Activated T-helper 2 cell treated with anti-CD3 and anti-CD28 coated beads, Interferon-gamma antibody, Interleukin-2, Interleukin-4, amounts not matched to agents 10 μg/mL and 5 μg/mL and 100 μg/mL, durations not matched to agents 14 hours and 24 hours and 36 hours (primary cell): ENCODE data around the gene FMN1. TPM values are rescaled to one million over a fixed set of nuclear protein-coding genes. Genes with fewer than 3 reads are reported as not detected.

Source experiments
- DNase-seq: peaks from one replicate; pipeline ENCODE4 v3.0.0; 2021; ENCODE audit warnings: low spot score
- H3K27ac Mint-ChIP-seq: one replicate; pipeline ENCODE4 v1.8.0; 2021; ENCODE audit warnings: mixed read lengths
- H3K27me3 Mint-ChIP-seq: one replicate; pipeline ENCODE4 v1.8.0; 2021; ENCODE audit warnings: low read depth, mixed read lengths
- H3K36me3 Mint-ChIP-seq: one replicate; pipeline ENCODE4 v1.8.0; 2021; ENCODE audit warnings: low read depth, mixed read lengths
- H3K4me1 Mint-ChIP-seq: one replicate; pipeline ENCODE4 v1.8.0; 2021; ENCODE audit warnings: low read depth, mixed read lengths
- H3K4me3 Mint-ChIP-seq: one replicate; pipeline ENCODE4 v1.8.0; 2021; ENCODE audit warnings: low read depth, mild to moderate bottlenecking, moderate library complexity, mixed read lengths
- H3K9me3 Mint-ChIP-seq: one replicate; pipeline ENCODE4 v1.8.0; 2021; ENCODE audit warnings: mixed read lengths
- intact Hi-C: fragments of 100-400 bp; cut with micrococcal nuclease; formaldehyde crosslinking; loops from one replicate; pipeline ENCODE4 v1.15.1; 2023
- total RNA-seq: library from RNA; stranded (reverse); gene quantifications from 2 replicates; pipeline ENCODE4 v1.2.3, GENCODE V29; 2022

FMN1 gene
- total RNA-seq, 1 donor from 2014 or later: 0.02 TPM

DNA sequence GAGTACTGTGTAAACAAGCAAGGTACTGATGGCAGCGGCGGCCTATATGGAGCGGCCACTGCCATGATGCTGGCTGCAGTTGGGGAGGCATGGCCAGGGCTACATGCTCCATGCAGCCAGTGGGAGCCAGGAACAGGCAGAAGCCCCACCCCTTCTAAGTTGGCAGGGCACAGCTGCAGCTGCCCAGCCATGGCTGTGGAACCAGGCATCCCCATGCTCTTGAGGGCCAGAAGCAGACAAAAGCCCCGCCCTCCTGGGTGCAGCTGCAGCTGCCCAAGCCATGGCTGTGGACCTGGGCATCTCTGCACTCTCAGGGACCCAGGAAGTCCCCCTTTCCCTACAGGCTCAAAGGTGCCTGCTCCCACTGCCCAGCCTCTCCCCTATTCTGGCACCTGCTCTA lies 150.9 kb downstream of the FMN1 start:
- Mint-ChIP-seq H3K4me1 (no peaks in the 10 kb centered on the region), H3K4me3 (no peak overlapping the region), H3K9me3 (peaks cover 18% of the 10 kb centered on the region), H3K27ac (no peak overlapping the region), H3K36me3 (no peaks in the 10 kb centered on the region), H3K27me3 (peaks cover 6% of the 10 kb centered on the region)
- intact Hi-C loops: no loop called here
- no peak for DNase-seq

DNA sequence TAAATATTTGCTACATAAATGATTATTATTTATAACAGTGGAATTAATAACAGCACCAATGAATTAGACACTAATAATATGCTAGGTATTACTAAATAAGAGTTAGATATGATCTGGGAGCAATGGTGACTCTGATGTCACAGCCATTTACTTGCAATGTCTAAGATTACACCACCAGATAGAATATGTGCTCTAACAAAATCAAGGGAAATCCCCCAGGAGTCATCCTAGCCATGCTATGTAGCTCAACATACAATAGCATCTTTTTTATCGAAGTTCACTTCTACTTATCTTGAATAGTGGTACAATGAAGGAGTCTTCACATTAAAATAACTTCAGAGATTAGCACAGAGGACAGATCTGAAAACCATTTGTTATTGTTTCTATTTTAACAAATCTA lies 154.0 kb downstream of the FMN1 start:
- Mint-ChIP-seq H3K36me3 (no peaks in the 10 kb centered on the region), H3K4me1 (no peaks in the 10 kb centered on the region), H3K27me3 (peaks cover 9% of the 10 kb centered on the region), H3K4me3 (no peak overlapping the region), H3K9me3 (peaks cover 8% of the 10 kb centered on the region), H3K27ac (no peak overlapping the region)
- no peak for DNase-seq
- intact Hi-C loops: no loop called here

DNA sequence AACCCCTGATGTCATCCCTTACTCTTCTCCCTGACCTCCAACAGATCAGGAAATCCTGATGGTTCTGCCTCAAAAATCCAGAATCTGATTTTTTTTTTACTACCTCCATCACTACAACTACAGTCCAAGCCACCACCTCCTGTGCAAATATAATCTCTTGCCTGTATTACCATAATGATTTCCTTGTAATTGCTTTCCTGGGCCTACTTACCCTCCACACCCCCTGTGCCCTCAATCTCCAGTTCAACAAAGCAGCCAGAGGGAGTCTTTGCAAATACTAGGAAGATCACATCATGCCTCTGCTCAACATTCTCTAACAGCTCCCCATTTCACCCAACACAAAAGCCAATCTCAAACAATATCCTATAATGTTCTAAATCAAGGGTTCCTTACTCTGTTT lies 159.9 kb downstream of the FMN1 start:
- H3K9me3 Mint-ChIP-seq: no peaks in the 10 kb centered on the region
- intact Hi-C loops: no loop called here
- H3K36me3 Mint-ChIP-seq: no peaks in the 10 kb centered on the region
- H3K27ac Mint-ChIP-seq: no peak overlapping the region
- H3K4me1 Mint-ChIP-seq: no peaks in the 10 kb centered on the region
- peaks cover 7% of the 10 kb centered on the region for H3K27me3 Mint-ChIP-seq
- H3K4me3 Mint-ChIP-seq: no peak overlapping the region
- no peak for DNase-seq

DNA sequence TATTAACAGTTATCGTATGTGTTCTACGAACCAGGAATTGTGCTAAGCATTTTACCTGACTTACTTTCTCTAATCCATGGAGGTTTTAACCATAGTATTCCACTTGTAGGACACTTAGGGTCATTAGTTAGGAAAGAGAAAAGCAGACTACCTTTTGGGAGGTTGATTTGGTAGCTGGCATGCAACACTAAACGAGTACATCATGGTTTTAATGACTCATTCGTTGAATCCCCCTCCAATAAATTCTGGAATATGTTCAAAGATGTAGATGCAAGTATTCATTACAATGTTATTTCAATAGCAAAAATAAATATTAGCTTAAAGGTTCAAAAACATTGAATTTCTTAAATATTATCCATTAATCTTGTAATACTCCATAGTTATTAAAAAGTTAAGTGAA lies 162.5 kb downstream of the FMN1 start:
- Mint-ChIP-seq H3K36me3 (no peaks in the 10 kb centered on the region), H3K9me3 (no peaks in the 10 kb centered on the region), H3K4me1 (peaks cover 11% of the 10 kb centered on the region), H3K4me3 (no peak overlapping the region), H3K27ac (no peak overlapping the region), H3K27me3 (peaks cover 8% of the 10 kb centered on the region)
- DNase-seq: no peak
- intact Hi-C loops: no loop called here

- Mint-ChIP-seq H3K9me3 (no peaks in the 10 kb centered on the region), H3K4me3 (no peak overlapping the region), H3K27me3 (peaks cover 8% of the 10 kb centered on the region), H3K36me3 (no peaks in the 10 kb centered on the region), H3K27ac (no peak overlapping the region), H3K4me1 (peaks cover 11% of the 10 kb centered on the region)
- DNase-seq: no peak
- intact Hi-C loops: no loop called here
Measured at GRCh38 chr15:33031324-33031821, 163.1 kb downstream of the FMN1 start.

DNA sequence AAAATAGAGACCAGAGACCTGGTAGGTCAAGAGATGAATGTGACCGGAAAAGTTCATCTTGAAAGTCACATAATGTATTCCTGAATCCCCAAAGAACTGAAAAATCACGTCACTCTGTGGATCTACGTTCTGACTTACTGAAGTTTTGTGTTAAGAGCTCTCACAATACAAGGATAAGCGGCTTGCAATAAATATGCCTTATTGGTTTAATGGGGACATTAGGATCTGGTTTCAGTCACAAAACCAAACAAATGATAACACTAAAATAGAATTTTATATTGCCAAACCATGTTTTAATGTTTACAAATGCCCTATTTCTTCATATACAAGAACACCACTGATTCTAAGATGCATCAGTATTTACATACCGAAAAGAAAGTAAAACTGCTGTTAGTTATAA lies 164.2 kb downstream of the FMN1 start:
- H3K36me3 Mint-ChIP-seq: no peaks in the 10 kb centered on the region
- peaks cover 4% of the 10 kb centered on the region for H3K27me3 Mint-ChIP-seq
- H3K9me3 Mint-ChIP-seq: no peaks in the 10 kb centered on the region
- no peak overlapping the region for H3K4me3 Mint-ChIP-seq
- intact Hi-C loops: no loop called here
- H3K4me1 Mint-ChIP-seq: peaks cover 11% of the 10 kb centered on the region
- H3K27ac Mint-ChIP-seq: no peak overlapping the region
- no peak for DNase-seq

DNA sequence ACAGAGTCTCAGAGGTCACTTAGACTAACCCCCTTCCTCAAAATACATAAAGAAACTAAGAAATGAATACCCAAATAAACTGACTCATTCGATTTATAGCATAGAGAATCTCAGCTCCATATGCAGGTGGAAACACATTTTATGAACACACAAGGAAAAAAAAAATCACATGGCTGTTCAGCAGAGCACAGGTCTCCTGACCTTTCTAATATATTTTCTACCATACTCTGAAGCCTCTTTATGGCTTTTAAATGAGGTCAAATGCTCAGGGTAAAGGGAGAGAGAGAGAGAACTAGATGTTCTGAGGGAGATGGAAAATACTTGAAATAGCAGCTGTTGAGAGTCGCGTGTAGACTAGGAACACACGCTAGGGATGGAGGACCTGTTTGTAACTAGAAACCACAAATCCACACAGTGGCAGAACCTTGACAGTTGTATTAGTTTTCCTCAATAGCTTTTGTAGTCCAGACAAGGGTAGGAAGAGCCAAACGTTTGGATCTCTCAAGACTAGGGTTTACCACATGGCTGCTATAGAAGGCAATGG lies 165.3 kb downstream of the FMN1 start:
- H3K27ac Mint-ChIP-seq: no peak overlapping the region
- peaks cover 11% of the 10 kb centered on the region for H3K4me1 Mint-ChIP-seq
- H3K4me3 Mint-ChIP-seq: no peak overlapping the region
- no peaks in the 10 kb centered on the region for H3K9me3 Mint-ChIP-seq
- intact Hi-C loops: no loop called here
- DNase-seq: no peak
- H3K27me3 Mint-ChIP-seq: peaks cover 3% of the 10 kb centered on the region
- no peaks in the 10 kb centered on the region for H3K36me3 Mint-ChIP-seq

GRCh38 chr15:33028495-33028894 lies 166.0 kb downstream of the FMN1 start:
- no peak overlapping the region for H3K4me3 Mint-ChIP-seq

DNA sequence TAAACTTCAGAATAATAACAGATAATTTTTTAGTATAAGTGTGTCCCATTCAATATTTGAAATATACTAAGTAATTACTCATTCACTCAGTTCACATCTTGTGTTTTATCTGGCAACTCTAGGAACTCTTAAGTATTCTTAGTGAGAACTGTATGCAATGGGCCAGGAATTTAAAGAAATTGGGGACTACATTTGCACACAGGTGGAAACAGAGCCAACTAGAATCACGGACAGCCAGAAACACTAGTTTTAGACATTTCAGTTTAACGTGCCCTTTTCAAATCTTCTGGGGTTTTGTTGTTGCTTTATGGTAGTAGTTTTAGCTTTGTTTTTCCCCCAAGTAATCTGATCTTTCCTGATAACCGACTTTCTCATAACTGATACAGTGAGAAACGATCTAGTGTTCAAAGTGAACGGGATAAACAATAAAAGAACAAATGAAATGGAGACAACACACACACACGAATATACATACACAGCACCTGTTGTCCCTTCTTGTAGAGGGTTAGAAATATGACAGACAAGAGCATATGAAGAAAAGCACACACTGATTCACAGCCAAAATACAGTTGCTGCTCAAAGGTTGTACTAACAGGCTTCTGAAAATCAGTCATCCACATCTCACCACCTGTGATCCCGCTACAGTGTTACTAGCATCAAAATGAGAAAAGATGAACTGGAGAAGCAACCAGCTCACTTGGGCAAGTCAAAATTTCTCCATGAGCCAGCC lies 167.0 kb downstream of the FMN1 start:
- Mint-ChIP-seq H3K27me3 (peaks cover 3% of the 10 kb centered on the region), H3K27ac (no peak overlapping the region), H3K9me3 (no peaks in the 10 kb centered on the region), H3K36me3 (no peaks in the 10 kb centered on the region), H3K4me3 (no peak overlapping the region), H3K4me1 (peaks cover 11% of the 10 kb centered on the region)
- intact Hi-C loops: no loop called here
- DNase-seq: no peak

More at GRCh38 chr15:33028495-33028894, 166.0 kb downstream of the FMN1 start:
- H3K9me3 Mint-ChIP-seq: no peaks in the 10 kb centered on the region
- DNase-seq: no peak
- no peak overlapping the region for H3K27ac Mint-ChIP-seq
- peaks cover 3% of the 10 kb centered on the region for H3K27me3 Mint-ChIP-seq
- intact Hi-C loops: no loop called here
- no peaks in the 10 kb centered on the region for H3K36me3 Mint-ChIP-seq
- H3K4me1 Mint-ChIP-seq: peaks cover 11% of the 10 kb centered on the region

GRCh38 chr15:33026614-33027013 lies 167.9 kb downstream of the FMN1 start:
- intact Hi-C loops: no loop called here
- Mint-ChIP-seq H3K36me3 (no peaks in the 10 kb centered on the region), H3K9me3 (no peaks in the 10 kb centered on the region), H3K4me1 (peaks cover 11% of the 10 kb centered on the region), H3K27me3 (peaks cover 3% of the 10 kb centered on the region), H3K27ac (no peak overlapping the region), H3K4me3 (no peak overlapping the region)
- DNase-seq: no peak

- intact Hi-C loops: loop anchor here (2.0 kb wide), 1 partner anchor 104 kb away; no protein-coding TSS in a partner anchor
- no peak for DNase-seq
- H3K4me1 Mint-ChIP-seq: peaks cover 2% of the 10 kb centered on the region
- H3K9me3 Mint-ChIP-seq: no peaks in the 10 kb centered on the region
- no peaks in the 10 kb centered on the region for H3K36me3 Mint-ChIP-seq
- no peak overlapping the region for H3K4me3 Mint-ChIP-seq
- peaks cover 2% of the 10 kb centered on the region for H3K27me3 Mint-ChIP-seq
- H3K27ac Mint-ChIP-seq: no peak overlapping the region
Measured at GRCh38 chr15:33022629-33023028, 171.9 kb downstream of the FMN1 start.

GRCh38 chr15:33021806-33022389 lies 172.6 kb downstream of the FMN1 start:
- no peaks in the 10 kb centered on the region for H3K9me3 Mint-ChIP-seq
- no peaks in the 10 kb centered on the region for H3K36me3 Mint-ChIP-seq
- H3K27me3 Mint-ChIP-seq: no peaks in the 10 kb centered on the region
- H3K27ac Mint-ChIP-seq: no peak overlapping the region
- peaks cover under 1% of the 10 kb centered on the region for H3K4me1 Mint-ChIP-seq
- no peak for DNase-seq
- intact Hi-C loops: loop anchor here (2.0 kb wide), 1 partner anchor 105 kb away; no protein-coding TSS in a partner anchor
- no peak overlapping the region for H3K4me3 Mint-ChIP-seq

DNA sequence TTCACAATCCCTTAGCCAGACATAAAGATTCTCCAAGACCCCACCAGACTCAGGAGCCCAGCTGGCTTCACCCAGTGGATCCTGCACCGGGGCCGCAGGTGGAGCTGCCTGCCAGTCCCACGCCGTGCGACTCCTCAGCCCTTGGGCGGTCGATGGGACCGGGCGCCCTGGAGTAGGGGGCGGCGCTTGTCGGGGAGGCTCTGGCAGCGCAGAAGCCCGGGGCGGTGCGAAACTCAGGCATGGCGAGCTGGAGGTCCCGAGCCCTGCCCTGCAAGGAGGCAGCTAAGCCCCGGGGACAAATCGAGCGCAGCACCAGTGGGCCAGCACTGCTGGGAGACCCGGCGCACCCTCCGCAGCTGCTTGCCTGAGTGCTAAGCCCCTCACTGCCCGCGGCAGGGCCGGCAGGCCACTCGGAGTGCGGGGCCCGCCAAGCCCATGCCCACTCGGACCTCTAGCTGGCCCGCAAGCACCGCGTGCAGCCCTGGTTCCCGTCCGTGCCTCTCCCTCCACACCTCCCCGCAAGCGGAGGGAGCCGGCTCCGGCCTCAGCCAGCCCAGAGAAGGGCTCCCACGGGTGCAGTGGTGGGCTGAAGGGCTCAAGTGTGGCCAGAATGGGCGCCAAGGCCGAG lies 175.0 kb downstream of the FMN1 start:
- H3K27me3 Mint-ChIP-seq: no peaks in the 10 kb centered on the region
- H3K4me1 Mint-ChIP-seq: peaks cover 4% of the 10 kb centered on the region
- no peak overlapping the region for H3K4me3 Mint-ChIP-seq
- H3K36me3 Mint-ChIP-seq: no peaks in the 10 kb centered on the region
- no peak for DNase-seq
- no peaks in the 10 kb centered on the region for H3K9me3 Mint-ChIP-seq
- H3K27ac Mint-ChIP-seq: no peak overlapping the region
- intact Hi-C loops: no loop called here
